IPS-11a (cell line): Measurements from ENCODE around the gene PAOX.

Source experiments
- H3K4me3 ChIP-seq: one replicate; pipeline ENCODE4 v1.5.1; 2013; ENCODE audit warnings: low read depth, low read length, control low read depth

The PAOX gene

GRCh38 chr10:133379152-133379800 lies at the start of gene PAOX:
Gene PAOX (plus strand): TSS chr10:133379262. CDS start chr10:133379317, 55 bp downstream.
- peak within 1 kb of the TSS; percentile 61 for H3K4me3 ChIP-seq

GRCh38 chr10:133329491-133330202 lies 49.4 kb upstream of the PAOX start:
- H3K4me3 ChIP-seq: no peak overlapping the region

DNA sequence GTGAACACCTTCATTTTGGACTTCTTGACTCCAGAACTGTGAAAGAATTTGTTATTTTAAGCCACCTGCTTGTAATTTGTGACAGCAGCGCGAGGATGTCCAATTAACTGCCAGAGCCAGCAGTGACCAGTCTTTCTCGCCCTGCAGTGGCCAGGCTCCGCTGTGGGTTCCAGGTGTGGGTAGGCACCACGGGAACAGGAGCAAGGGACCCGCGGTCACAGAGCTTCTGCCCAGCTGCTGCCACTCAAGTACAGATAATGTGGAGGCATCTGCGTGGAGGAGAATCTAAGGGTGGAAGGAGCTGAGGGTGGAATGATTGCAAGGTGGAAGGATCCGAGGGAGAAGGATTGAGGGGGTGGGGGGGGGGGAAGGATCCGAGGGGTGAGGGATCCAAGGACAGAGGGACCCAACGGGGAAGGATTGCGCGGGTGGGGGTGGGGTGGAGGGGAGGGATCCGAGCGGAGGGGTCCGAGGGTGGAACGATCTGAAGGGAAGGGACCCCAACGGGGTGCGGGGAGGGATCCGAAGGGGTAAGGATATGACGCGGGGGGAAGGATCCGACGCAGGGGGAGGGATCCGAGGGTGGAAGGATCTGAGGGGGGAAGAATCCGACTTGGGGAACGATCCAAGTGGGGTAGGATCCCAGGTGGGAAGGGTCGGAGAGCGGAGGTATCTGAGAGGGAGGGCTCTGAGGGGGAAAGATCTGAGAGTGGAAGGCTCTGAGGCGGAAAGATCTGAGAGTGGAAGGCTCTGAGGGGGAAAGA lies 45.9 kb upstream of the PAOX start:
- H3K4me3 ChIP-seq: no peak overlapping the region

DNA sequence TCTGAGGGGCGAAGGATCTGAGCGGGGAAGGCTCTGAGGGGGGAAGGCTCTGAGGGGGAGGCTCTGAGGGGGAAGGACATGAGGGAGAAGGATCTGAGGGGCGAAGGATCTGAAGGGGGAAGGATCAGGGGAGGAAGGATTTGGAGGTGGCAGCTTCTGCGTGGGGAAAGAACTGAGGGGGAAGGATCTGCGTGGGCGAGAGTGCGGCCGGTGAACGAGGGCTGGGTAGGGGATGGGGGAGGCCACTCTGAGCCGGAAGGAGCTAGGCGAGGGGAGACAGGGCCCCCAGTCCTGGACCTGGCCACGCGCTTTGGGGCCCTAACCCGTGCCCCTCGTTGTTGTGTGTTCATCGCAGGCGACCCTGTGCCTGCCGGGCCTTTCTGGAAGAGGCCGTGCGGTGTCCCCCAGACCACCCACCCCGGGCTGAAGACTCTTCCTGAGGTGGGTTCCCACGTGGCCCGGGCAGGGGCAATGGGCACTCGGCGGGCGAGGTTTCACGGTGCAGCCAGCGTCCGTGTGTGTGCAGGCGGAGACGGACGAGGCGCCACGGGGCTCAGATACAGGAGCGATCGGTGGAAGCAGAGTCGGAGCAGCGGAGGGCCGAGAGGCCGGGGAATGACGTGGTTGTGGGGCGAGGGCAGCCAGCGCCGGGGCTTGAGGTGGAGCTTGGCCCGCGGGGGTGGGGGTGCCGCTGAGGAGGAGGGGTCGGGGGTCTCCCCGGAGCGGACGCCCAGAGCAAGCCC lies 44.4 kb upstream of the PAOX start:
- H3K4me3 ChIP-seq: no peak overlapping the region

DNA sequence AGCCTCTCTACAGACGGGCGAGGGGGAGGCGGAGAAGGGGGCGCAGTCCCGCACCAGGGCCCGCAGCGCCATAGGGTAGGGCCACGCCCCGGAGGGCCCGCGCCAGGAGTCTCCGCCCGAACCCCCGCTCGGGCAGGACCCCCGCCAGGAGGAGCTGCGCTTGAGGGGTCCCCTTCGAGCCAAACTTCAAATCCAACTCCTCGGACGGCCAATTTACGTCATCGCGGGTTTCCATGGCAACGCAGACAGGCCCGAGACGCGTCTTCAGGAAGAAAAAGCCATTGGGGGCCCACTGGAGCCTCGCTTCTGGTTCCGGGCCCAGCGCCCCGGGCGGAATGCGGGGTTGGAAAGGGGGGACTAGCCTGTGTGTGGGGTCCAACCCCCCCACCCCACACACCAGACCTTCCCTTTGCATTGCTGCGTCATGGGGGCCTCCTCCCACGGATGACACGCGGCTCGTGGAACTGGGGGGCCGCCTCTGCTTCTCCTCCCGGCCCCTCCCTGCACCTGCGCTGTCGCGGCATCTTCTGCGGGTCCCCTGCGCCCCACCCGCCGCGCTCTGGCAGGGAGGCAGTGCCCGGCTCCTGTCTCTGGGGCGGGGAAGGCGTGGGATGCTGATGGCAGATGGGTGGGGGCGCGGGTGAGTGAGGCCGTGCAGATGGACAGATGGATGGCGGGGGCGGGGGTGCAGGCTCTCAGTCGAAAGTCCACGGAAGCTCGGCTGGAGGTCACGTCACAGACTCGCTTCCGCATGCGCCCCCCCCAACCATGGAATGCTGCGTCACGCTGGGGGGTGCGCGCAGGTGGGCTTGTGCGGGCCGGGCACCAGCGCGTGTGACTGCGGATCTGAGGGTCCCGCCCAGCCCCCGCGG lies 43.6 kb upstream of the PAOX start:
- peak overlapping the region; percentile 13 for H3K4me3 ChIP-seq

DNA sequence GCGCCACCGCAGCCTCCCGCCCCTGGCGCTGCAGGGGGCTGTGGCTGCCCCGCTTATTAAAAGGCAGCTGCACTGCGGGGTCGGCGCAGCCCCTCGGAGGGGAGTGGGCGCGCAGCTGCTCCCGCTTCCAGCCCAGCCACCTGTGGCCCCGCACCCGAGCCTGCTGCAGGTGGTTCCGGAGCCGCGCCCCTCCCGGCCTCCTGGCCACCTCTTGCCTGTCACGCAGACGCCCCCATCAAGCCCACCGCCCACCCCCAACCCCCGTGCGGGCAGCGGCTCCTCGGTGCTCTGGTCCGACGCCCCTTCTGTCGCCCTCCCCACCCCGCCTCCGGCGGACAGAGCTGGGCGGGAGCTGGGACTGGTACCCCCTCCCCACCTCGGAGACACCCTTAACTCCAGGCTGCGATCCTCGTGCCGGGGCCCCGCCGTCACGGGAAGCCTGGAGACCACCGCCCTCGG lies 42.9 kb upstream of the PAOX start:
- no peak overlapping the region for H3K4me3 ChIP-seq

DNA sequence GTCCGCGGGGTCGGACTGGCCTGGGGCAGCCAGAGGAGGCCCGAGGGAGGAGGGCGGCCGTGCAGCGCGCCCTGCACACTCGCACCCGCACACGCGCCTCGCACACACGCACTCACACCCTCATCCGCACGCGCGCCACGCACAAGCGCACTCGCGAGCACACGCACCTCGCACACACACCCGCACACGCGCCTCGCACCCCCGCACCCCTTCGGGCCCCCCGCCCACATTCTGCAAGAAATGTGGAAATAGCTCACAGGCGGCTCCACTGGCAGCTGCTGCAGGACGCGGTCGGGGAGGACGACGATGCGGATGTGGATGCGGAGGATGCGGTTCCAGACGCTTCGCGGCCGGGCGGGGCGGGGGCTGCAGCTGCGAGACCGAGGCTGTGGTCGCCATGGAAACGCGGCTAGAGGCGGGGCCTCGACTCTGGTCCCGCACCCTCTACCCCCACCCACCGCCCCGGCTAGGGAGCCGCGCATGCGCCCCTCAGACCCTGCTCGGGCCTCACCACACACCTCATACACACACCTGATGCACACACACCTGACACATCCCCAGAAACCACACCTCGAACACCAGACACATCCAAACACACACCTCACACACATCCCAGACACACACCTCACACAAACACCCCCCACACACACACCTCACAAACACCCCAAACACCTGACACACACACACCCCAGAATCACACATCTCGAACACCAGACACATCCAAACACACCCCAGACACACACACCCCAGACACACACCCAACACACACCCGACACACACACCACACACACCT lies 42.3 kb upstream of the PAOX start, which contains the start of gene CALY:
Gene CALY, minus strand, starts transcription at position 320 of the 793 bp plus-strand sequence. CDS start 7,907 bp downstream, outside the sequence.
- no peak within 1 kb of the TSS for H3K4me3 ChIP-seq

GRCh38 chr10:133337370-133337725 lies 41.7 kb upstream of the PAOX start:
- H3K4me3 ChIP-seq: no peak overlapping the region

DNA sequence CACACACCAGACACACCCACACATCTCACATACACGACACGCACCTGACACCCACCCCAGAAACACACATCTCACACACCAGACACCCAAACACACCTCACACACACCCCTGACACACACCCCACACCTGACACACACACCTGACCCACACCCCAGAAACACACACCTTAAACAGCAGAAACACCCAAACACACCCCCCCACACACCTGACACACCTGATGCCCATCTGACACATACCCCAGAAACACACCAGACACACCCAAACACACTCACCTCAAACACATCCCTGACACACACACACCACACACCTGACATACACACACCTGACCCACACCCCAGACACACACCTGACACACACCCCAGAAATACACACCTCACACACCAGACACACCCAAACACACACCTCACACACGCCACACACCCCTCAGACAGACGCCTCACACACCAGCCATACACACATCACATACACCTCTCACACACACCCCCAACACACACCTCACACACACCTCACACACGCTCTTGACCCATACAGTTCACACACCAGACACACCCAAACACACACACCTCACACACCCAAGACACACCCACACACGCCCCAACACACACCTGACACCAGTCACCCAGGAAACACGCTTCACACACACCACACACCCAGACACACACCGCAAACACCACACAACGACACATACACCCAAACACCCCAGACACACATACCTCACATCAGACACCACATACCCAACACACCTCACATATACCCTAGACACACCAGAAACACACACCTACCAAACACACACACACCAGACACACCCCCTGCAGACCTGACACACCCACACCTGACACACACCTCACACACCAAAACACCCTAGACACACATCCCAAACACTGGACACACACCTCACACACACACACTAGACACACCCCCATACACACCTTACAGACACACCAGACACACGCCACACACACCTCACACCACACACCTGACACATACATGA lies 40.7 kb upstream of the PAOX start:
- H3K4me3 ChIP-seq: no peak overlapping the region

DNA sequence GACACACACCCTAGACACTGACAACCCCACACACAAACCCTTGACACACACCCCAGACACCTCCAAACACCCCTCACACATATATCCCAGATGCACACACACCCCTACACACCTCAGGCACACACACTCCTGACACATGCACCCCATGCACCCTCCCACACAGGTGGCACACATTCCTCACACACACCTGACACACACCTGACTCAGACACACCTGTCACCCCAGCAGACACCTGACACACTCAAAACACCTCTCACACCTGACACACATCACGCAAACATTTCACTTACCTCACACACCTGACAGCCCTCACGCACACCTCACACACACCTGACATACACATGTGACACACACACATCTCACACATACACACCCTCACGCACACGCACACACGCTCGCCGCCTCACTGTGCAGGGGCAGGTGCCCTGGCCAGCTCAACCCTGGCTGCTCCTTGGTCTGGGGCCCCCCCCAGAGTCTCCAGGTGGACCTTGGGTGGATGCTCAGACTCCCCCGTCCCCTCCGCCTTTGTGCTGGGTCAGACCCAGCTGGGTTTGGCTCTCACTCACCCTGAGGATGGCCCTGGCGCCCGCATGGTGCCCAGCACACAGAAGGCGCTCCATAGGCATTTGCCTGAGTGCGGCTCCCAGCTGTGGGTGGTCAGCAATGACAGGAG lies 39.2 kb upstream of the PAOX start:
- H3K4me3 ChIP-seq: no peak overlapping the region

- H3K4me3 ChIP-seq: no peak overlapping the region
Measured at GRCh38 chr10:133341983-133342382, 37.1 kb upstream of the PAOX start.

DNA sequence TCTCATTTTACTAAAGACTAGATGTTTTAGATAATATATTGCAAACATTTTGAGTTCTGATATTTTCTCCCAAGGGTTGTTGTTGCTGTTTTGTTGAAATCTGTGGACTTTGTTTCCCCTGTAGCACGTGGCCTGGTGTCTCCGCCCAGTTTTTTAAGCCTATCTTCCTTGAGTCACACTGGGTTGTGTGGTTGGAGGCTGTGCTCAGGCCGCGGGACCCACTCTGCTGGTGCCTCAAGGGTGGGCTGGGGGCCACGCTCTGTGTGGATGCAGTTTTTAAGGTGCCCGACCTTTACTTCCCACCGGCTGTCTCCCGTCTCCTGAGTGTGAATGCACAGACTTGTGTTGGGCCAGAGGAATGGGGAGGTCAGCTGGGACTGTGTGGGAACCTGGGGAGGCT lies 36.1 kb upstream of the PAOX start:
- no peak overlapping the region for H3K4me3 ChIP-seq

DNA sequence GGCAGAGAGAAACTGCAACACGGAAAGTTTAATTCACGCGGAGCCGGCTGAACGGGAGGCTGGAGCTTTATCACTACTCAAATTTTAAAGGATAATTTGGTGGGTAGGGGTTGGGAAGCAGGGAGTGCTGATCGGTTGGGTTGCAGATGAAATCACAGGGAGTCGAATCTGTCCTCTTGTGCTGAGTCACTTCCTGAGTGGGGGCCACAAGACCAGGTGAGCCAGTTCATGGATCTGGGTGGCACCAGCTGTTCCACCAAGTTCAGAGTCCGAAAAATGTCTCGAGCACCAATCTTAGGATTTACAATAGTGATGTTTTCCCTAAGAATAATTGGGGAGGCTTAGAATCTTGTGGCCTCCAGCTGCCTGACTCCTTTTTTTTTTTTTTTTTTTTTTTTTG lies 35.5 kb upstream of the PAOX start:
- H3K4me3 ChIP-seq: no peak overlapping the region

- no peak overlapping the region for H3K4me3 ChIP-seq
Measured at GRCh38 chr10:133344236-133344635, 34.8 kb upstream of the PAOX start.

DNA sequence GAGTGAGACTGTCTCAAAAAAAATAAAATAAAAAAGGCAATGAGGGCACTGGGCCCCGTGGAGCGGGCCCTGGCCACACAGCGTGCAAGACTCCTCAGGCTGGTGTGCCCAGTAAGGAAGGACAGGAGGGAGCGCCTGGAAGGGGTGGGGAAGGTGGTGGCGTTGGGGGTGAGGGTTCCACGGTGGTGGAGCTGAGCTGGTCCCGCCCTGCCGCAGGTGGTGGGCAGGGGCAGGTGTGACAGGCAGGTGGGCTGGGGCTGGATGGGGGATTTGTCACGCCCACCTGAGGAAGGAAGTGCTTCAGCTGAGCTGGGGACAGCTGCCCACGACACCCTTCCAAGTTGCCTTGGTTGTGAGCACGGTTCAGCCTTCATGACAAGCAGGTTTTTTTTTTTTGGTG lies 32.6 kb upstream of the PAOX start:
- no peak overlapping the region for H3K4me3 ChIP-seq

DNA sequence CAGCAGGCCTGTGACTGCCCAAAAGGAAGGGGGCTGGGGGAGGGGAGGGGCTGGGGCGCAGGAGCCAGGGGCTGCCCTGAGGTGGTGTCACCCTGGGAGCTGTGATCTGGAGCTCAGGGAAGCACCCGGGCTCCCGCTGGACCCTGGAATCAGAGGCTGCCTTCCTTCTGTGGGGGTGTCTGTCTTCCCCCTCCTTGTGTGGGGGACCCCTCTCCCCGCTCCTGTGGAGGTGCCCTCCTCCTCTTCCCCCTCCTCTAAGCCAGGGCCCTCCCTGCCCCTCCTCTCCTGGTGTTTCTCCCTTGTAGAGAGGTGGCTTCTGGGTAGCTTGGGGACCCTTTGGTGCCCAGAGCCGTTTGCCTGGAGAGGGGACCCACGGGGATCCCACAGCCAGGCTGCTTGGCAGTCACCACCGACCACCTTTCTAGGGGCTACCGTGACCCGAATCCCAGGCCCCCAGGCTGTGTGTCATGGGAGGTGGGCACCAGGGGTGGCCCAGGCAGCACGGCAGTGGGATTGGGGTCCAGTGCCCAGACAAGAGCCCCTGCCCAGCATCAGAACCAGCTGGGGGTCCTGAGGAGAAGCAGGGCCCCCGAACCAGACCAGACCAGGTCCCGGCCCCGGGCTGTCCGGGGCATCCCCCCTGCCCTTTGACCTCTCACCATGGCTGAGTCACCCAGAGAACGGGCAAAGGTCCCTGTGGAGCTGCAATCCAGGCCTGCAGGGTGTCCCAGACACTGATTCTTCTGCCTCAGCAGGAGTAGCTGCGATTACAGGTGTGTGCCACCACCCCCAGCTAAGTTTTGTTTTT lies 31.1 kb upstream of the PAOX start:
- no peak overlapping the region for H3K4me3 ChIP-seq

DNA sequence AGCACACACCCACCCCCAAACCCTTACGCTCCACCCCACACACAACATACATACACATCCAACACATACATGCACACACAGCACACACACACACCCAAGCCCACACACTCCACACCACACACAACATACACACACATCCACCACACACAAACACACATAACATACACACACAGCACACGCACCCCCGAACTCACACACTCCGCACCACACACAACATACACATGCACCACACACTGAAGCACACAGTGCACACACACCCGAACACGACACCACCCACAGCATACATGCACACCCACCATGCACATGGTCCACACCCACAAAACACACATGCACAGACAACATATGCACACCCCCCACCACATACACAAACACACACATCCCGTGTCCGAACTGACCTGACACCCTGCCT lies 29.9 kb upstream of the PAOX start:
- no peak overlapping the region for H3K4me3 ChIP-seq
